SU-DHL-6 (cell line): Measurements from ENCODE around the gene DDAH2.

Source experiments
- CTCF ChIP-seq: fragments of 200-600 bp; sonication (generic); IDR thresholded peaks from one replicate; pipeline ENCODE4 v1.5.1; 2017; ENCODE audit warnings: antibody characterized with exemption, mild to moderate bottlenecking, low read length, moderate library complexity; ENCODE audit not compliant: insufficient read depth, poor library complexity, severe bottlenecking
- EZH2phosphoT487 ChIP-seq: fragments of 200-600 bp; sonication (generic), shearing (Covaris generic); conservative IDR thresholded peaks from 2 replicates; pipeline ENCODE4 v1.6.1; 2018; ENCODE audit warnings: mild to moderate bottlenecking, antibody characterized with exemption, low read length, moderate library complexity, mixed read lengths

- no peak for TF ChIP-seq CTCF
- no peak for TF ChIP-seq EZH2phosphoT487
Observed at GRCh38 chr6:31707701-31708100, 21.4 kb downstream of the DDAH2 start.
